Glomerular visceral epithelial cell (primary cell): ENCODE measurements around the gene MMP21.

Source experiments
- DNase-seq: peaks from one replicate; pipeline ENCODE4 v3.0.0-alpha.2; 2016; ENCODE audit errors: extremely low spot score

MMP21 gene

DNA sequence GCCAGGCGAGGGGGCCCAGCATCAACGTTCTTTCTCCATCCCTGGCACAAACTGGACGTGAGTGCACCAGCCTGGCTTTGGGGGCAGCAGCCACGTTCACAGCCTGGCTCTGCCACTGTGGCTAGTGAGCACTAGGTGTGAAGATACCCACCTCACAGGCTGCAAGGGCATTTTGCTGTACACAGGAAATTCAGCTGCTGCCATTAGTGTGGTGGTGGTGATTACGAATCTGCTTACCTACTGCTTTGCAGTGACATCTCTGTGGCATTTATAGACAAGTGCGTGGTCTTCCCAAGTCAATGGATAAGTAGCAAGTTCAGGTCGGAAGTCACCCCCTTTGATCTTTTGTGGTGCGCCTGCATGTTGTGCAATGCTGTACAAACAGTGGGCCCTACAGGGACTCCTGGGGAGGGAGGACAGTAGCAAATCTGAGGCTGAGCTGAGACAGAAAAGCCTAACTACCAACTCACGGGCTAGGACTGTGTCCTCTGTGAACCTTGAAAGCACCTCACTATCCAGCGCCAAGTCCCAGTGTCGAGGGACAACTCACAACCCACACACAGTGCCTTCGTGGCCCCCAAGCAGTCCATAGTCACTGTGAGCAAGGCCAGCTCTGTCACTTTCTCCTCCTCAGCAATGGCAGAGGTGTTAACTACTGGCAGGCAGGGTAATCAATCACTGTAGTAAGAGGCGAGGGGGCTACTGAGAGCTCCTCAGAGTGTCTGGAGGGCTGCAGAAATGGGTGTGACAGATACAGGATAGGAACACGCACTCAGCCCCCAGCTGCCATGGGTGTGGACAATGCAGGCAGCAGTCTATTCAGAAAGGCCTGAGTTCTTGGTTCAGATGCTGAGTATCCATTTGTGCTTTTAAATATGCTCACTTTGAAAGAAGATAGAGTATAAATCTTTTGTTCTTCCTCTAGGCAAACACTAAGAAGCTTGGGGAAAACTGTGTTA, 17.0 kb upstream of the MMP21 start:
- no peak for DNase-seq

GRCh38 chr10:125788156-125789034, 12.8 kb upstream of the MMP21 start:
- DNase-seq = no peak

DNA sequence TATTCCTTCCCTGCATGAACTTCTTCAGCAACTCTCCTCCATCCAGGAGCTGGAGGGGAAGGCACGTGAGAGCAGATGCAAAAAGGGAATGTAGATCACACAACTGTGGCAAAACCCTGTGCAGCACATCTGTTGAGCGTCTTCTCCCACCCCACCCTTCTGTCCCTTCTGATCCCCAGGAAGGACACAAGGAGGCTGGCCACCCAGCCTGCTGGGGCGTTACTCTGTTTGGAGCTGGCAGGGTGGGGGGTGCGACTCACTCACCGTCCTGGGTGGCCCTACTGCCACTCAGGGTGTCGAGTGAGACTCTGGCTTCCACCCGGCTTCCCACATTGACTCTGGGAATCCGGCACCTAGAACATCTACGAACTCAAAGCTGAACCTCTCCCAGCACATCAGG, 10.2 kb upstream of the MMP21 start:
- DNase-seq = no peak

- no peak for DNase-seq
Measured at GRCh38 chr10:125783957-125784356, 8.3 kb upstream of the MMP21 start.

DNA sequence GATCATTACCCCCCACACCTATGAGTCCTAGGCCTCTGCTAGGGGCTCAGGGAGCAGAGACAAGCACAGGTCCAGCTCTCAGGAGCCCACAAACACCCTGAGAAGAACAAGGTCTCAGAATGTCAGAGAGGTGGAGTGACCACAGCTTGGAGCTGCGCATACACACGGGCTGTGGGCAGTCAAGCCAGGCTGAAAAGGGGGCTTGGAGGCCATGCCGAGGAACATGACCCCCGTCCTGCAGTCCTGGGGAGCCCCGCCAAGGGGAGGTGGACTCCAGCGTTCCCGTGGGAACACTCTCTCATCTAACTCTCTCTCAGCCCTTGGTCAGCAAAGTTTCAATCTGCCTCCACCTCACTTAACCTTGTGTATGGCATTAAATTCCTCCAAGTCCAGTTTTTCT, 7.8 kb upstream of the MMP21 start:
- no peak for DNase-seq

GRCh38 chr10:125782616-125783015, 7.0 kb upstream of the MMP21 start:
- DNase-seq = no peak

DNA sequence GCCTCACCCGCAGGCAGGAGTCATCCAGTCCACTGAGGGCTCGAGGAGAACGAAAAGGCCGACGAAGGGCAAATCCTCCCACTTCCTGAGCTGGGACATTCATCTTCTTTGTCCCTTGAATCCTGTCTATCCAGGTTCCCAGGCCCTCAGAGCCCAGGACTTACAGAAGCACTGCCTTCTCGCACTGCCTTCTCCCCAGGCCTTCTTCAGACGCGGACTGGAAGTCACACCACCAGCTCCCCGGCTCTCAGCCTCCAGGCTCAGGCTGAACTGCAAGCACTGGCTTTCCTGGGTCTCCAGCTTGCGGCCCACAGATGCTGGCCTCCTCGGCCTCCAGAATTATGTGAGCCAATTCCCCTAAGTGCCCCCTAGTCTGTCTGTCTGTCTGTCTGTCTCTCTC, 6.4 kb upstream of the MMP21 start:
- no peak for DNase-seq

- no peak for DNase-seq
Measured at GRCh38 chr10:125781374-125781773, 5.8 kb upstream of the MMP21 start.

- DNase-seq = no peak
Measured at GRCh38 chr10:125779403-125780327, 4.0 kb upstream of the MMP21 start.

GRCh38 chr10:125778556-125778955, 2.9 kb upstream of the MMP21 start:
- DNase-seq = no peak

GRCh38 chr10:125777806-125778205, 2.2 kb upstream of the MMP21 start:
- DNase-seq = no peak

- no peak for DNase-seq
Measured at GRCh38 chr10:125774581-125775191, 935 bp downstream of the MMP21 start.

GRCh38 chr10:125773687-125774543, 1.7 kb downstream of the MMP21 start:
- no peak for DNase-seq

DNA sequence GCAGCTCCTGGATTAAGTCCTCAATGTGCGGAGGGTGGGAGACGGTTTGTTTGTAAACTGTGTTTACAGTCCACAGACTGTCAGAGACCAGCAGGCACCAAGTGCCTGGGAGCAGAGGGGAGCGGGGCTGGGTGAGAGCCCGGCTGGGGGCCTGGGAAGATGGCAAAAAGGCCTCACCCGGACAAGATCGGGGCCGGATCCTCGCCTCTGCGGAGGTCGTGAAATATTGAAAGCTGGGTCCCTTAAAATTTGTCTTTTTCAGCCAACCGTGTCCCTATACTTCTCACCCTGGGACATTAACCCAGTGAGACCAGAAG, 2.8 kb downstream of the MMP21 start:
- DNase-seq = no peak

GRCh38 chr10:125772112-125772863, 3.3 kb downstream of the MMP21 start:
- no peak for DNase-seq

DNA sequence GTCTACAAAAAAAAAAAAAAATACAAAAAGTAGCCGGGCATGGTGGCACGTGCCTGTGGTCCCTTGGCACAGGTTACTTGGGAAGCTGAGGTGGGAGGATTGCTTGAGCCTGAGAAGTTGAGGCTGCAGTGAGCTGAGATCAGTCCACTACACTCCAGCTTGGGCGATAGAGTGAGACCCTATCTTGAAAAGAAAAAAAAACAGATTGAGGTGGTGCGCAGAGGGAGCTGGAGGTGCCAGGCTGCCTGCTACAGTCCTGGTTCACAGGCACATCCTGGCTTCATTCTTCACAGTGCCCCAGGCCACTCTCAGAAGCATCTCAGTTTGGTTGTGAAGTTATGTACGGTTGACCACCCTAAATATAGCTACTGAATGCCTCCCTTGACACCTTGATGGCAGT, 4.8 kb downstream of the MMP21 start:
- DNase-seq = no peak

- no peak for DNase-seq
Measured at GRCh38 chr10:125769175-125769574, 6.4 kb downstream of the MMP21 start.

- DNase-seq = peak; percentile 16
Measured at GRCh38 chr10:125768219-125768855, 7.3 kb downstream of the MMP21 start.

DNA sequence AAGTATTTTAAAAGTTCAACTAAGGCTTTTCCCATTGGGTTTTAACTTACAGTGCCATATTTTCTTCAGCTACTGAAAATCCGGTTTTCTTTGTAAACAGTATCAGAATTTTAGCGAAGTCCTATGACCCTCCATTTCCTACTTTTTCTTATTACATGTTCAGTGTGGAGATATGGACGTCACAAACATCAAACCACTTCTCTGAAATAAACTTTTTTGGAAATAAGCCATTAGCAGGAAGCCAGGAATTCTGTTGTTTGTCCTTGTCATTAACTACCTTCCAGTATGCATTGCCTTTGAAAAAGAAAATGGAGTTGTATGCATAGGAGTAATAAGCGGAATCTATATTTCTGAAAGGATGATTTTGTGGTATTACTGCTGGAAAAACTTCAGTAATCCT, 9.1 kb downstream of the MMP21 start:
- DNase-seq = no peak
